Measurements from ENCODE around the gene NPC1L1. TPM values are rescaled to one million over a fixed set of nuclear protein-coding genes. Genes with fewer than 3 reads are reported as not detected.

The NPC1L1 gene
- total and polyA plus RNA-seq, 8 donors: 0.06 to 0.50 (median 0.32) TPM; not detected in 1

- TF ChIP-seq CTCF (IDR thresholded peaks at IDR 0.05): no peak
- ATAC-seq (no peak), DNase-seq (no peak)
- Histone ChIP-seq H3K4me1 (no peaks in the 10 kb centered on the region), H3K36me3 (no peaks in the 10 kb centered on the region), H3K9me3 (peaks cover 0 to 5% of the 10 kb centered on the region in 2 donors), H3K4me3 (no peak overlapping the region), H3K27ac (no peak overlapping the region), H3K27me3 (no peaks in the 10 kb centered on the region)
- intact Hi-C loops (cut with DNase I): no loop called here
Measured at GRCh38 chr7:44505595-44505994, 35.5 kb downstream of the NPC1L1 start.

GRCh38 chr7:44498230-44498954, 42.7 kb downstream of the NPC1L1 start:
- no peak overlapping the region for H3K27ac ChIP-seq

GRCh38 chr7:44497155-44498027, 43.7 kb downstream of the NPC1L1 start:
- TF ChIP-seq CTCF (IDR thresholded peaks at IDR 0.05): no peak
- intact Hi-C loops (cut with DNase I): no loop called here
- Histone ChIP-seq H3K27ac (no peak overlapping the region), H3K4me3 (no peak overlapping the region), H3K4me1 (no peaks in the 10 kb centered on the region), H3K27me3 (peaks cover 0 to 4% of the 10 kb centered on the region in 2 donors), H3K36me3 (no peaks in the 10 kb centered on the region), H3K9me3 (no peaks in the 10 kb centered on the region)
- DNase-seq: no peak
- ATAC-seq: no peak

More at GRCh38 chr7:44498230-44498954, 42.7 kb downstream of the NPC1L1 start:
- no peaks in the 10 kb centered on the region for H3K9me3 ChIP-seq
- no peaks in the 10 kb centered on the region for H3K36me3 ChIP-seq
- ATAC-seq (no peak), DNase-seq (no peak)
- no peaks in the 10 kb centered on the region for H3K4me1 ChIP-seq
- intact Hi-C loops (cut with DNase I): no loop called here
- no peak overlapping the region for H3K4me3 ChIP-seq
- no peaks in the 10 kb centered on the region for H3K27me3 ChIP-seq
- TF ChIP-seq CTCF (IDR thresholded peaks at IDR 0.05): no peak

GRCh38 chr7:44496385-44496784, 44.7 kb downstream of the NPC1L1 start:
- TF ChIP-seq CTCF (IDR thresholded peaks at IDR 0.05): no peak
- peaks cover 0 to 1% of the 10 kb centered on the region in 2 donors for H3K4me1 ChIP-seq
- ATAC-seq (no peak), DNase-seq (no peak)
- H3K4me3 ChIP-seq: no peak overlapping the region
- H3K9me3 ChIP-seq: no peaks in the 10 kb centered on the region
- H3K36me3 ChIP-seq: no peaks in the 10 kb centered on the region
- no peak overlapping the region for H3K27ac ChIP-seq
- peaks cover 0 to 4% of the 10 kb centered on the region in 2 donors for H3K27me3 ChIP-seq
- intact Hi-C loops (cut with DNase I): no loop called here

GRCh38 chr7:44494960-44495359, 46.2 kb downstream of the NPC1L1 start:
- no peak overlapping the region for H3K4me3 ChIP-seq
- no peak overlapping the region for H3K27ac ChIP-seq
- intact Hi-C loops (cut with DNase I): no loop called here
- ATAC-seq: no peak
- peaks cover 0 to 4% of the 10 kb centered on the region in 2 donors for H3K27me3 ChIP-seq
- no peak for DNase-seq
- H3K36me3 ChIP-seq: no peaks in the 10 kb centered on the region
- no peaks in the 10 kb centered on the region for H3K9me3 ChIP-seq
- peaks cover 0 to 6% of the 10 kb centered on the region in 2 donors for H3K4me1 ChIP-seq
- TF ChIP-seq CTCF (IDR thresholded peaks at IDR 0.05): no peak

All from left lung (tissue), 10 donors.